SK-N-SH treated with all-trans-retinoic acid at 6 μM for 48 hours (cell line): ENCODE measurements around the gene RIC1.

Source experiments
- ATAC-seq: fragments of 200-7000 bp; cut with Tn5 transposase; 3 replicates; pipeline ENCODE4 v1.9.1; 2020; ENCODE audit warnings: mild to moderate bottlenecking, moderate library complexity
- ARNTL ChIP-seq: fragments of 450-650 bp; formaldehyde crosslinking; IDR thresholded peaks from 2 replicates; pipeline ENCODE4 v1.5.0; 2020; ENCODE audit warnings: low read depth, mild to moderate bottlenecking, moderate library complexity, borderline replicate concordance
- BACH2 ChIP-seq: fragments of 250-450 bp; sonication (Bioruptor Pico); IDR thresholded peaks from 2 replicates; pipeline ENCODE4 v1.9.0; 2021; ENCODE audit warnings: mild to moderate bottlenecking, borderline replicate concordance
- CSDC2 ChIP-seq: fragments of 250-450 bp; sonication (Bioruptor Pico); IDR thresholded peaks from 2 replicates; pipeline ENCODE4 v1.5.0; 2020; ENCODE audit warnings: mild to moderate bottlenecking, moderate library complexity
- ESRRG ChIP-seq: fragments of 250-450 bp; sonication (Bioruptor Pico); IDR thresholded peaks from 2 replicates; pipeline ENCODE4 v1.6.1; 2021; ENCODE audit warnings: mild to moderate bottlenecking
- GLIS3 ChIP-seq: fragments of 250-450 bp; sonication (Bioruptor Pico); IDR thresholded peaks from 2 replicates; pipeline ENCODE4 v1.5.0; 2020; ENCODE audit warnings: mild to moderate bottlenecking, moderate library complexity
- OSR1 ChIP-seq: fragments of 250-450 bp; sonication (Bioruptor Pico); IDR thresholded peaks from 2 replicates; pipeline ENCODE4 v1.8.0; 2022; ENCODE audit warnings: moderate library complexity, mild to moderate bottlenecking, inconsistent platforms
- PPARA ChIP-seq: fragments of 250-450 bp; sonication (Bioruptor Pico); IDR thresholded peaks from 2 replicates; pipeline ENCODE4 v1.5.0; 2020; ENCODE audit warnings: mild to moderate bottlenecking, borderline replicate concordance
- RARB ChIP-seq: fragments of 250-450 bp; sonication (Bioruptor Pico); IDR thresholded peaks from 2 replicates; pipeline ENCODE4 v1.8.0; 2021; ENCODE audit warnings: mild to moderate bottlenecking, moderate library complexity
- SNAI2 ChIP-seq: fragments of 250-450 bp; sonication (Bioruptor Pico); IDR thresholded peaks from 2 replicates; pipeline ENCODE4 v1.5.0; 2020; ENCODE audit warnings: mild to moderate bottlenecking, moderate library complexity
- TCF4 ChIP-seq: fragments of 250-450 bp; sonication (Bioruptor Pico); IDR thresholded peaks from 2 replicates; pipeline ENCODE4 v1.8.0; 2021; ENCODE audit warnings: mild to moderate bottlenecking, moderate library complexity, borderline replicate concordance
- TOX ChIP-seq: fragments of 250-450 bp; sonication (Bioruptor Pico); IDR thresholded peaks from 2 replicates; pipeline ENCODE4 v1.8.0; 2021; ENCODE audit warnings: mild to moderate bottlenecking, moderate library complexity, borderline replicate concordance
- ZC3H10 ChIP-seq: fragments of 250-450 bp; sonication (Bioruptor Pico); IDR thresholded peaks from 2 replicates; pipeline ENCODE4 v1.5.1; 2021; ENCODE audit warnings: mild to moderate bottlenecking, moderate library complexity
- ZFP3 ChIP-seq: fragments of 250-450 bp; sonication (Bioruptor Pico); IDR thresholded peaks from 2 replicates; pipeline ENCODE4 v1.5.0; 2020; ENCODE audit warnings: mild to moderate bottlenecking, moderate library complexity
- ZFP30 ChIP-seq: fragments of 450-650 bp; formaldehyde crosslinking; IDR thresholded peaks from 2 replicates; pipeline ENCODE4 v1.5.0; 2022; ENCODE audit warnings: mild to moderate bottlenecking, moderate library complexity
- ZNF565 ChIP-seq: fragments of 450-650 bp; formaldehyde crosslinking; conservative IDR thresholded peaks from 2 replicates; pipeline ENCODE4 v1.5.0; 2020; ENCODE audit warnings: low read depth, mild to moderate bottlenecking, moderate library complexity
- ZNF70 ChIP-seq: fragments of 450-650 bp; formaldehyde crosslinking; IDR thresholded peaks from 2 replicates; pipeline ENCODE4 v1.5.0; 2020; ENCODE audit warnings: mild to moderate bottlenecking, moderate library complexity
- ZNF8 ChIP-seq: fragments of 450-650 bp; formaldehyde crosslinking; IDR thresholded peaks from 2 replicates; pipeline ENCODE4 v1.5.0; 2020; ENCODE audit warnings: mild to moderate bottlenecking, moderate library complexity
- TF ChIP-seq, protein P1 (sequence below): fragments of 250-450 bp; sonication (Bioruptor Pico); IDR thresholded peaks from 2 replicates; pipeline ENCODE4 v1.5.0; 2020; ENCODE audit warnings: mild to moderate bottlenecking, moderate library complexity
- TF ChIP-seq, protein P2 (sequence below): fragments of 250-450 bp; sonication (Bioruptor Pico); IDR thresholded peaks from 2 replicates; pipeline ENCODE4 v1.5.1; 2021; ENCODE audit warnings: mild to moderate bottlenecking, moderate library complexity
- TF ChIP-seq, protein P3 (sequence below): fragments of 250-450 bp; sonication (Bioruptor Pico); IDR thresholded peaks from 2 replicates; pipeline ENCODE4 v1.8.0; 2021; ENCODE audit warnings: low read depth, mild to moderate bottlenecking, moderate library complexity, borderline replicate concordance
- TF ChIP-seq, protein P4 (sequence below): fragments of 250-450 bp; sonication (Bioruptor Pico); IDR thresholded peaks from 2 replicates; pipeline ENCODE4 v1.5.1; 2020; ENCODE audit warnings: low read depth, mild to moderate bottlenecking, moderate library complexity

The RIC1 gene

DNA sequence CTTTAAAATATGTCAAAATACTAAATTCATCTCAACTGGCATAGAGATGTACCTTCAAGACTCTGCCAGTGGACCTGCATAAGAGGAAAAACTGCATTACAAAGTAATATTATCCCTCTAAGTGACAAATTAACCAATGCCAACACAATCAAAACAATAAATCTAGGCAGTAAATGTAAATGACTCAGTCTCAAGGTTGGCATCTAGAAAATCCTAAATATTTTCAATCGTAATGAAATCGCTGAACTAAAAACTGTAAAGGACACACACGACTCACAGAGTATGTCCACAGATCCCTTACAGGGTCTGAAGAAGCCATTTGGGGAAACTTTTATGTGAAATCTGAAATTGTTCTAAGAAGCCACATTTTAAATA is 172.8 kb downstream of the RIC1 start:
- no peak for ATAC-seq
- no peak for TF ChIP-seq RARB (CRISPR knock-in tag)
- TF ChIP-seq, protein P1, sequence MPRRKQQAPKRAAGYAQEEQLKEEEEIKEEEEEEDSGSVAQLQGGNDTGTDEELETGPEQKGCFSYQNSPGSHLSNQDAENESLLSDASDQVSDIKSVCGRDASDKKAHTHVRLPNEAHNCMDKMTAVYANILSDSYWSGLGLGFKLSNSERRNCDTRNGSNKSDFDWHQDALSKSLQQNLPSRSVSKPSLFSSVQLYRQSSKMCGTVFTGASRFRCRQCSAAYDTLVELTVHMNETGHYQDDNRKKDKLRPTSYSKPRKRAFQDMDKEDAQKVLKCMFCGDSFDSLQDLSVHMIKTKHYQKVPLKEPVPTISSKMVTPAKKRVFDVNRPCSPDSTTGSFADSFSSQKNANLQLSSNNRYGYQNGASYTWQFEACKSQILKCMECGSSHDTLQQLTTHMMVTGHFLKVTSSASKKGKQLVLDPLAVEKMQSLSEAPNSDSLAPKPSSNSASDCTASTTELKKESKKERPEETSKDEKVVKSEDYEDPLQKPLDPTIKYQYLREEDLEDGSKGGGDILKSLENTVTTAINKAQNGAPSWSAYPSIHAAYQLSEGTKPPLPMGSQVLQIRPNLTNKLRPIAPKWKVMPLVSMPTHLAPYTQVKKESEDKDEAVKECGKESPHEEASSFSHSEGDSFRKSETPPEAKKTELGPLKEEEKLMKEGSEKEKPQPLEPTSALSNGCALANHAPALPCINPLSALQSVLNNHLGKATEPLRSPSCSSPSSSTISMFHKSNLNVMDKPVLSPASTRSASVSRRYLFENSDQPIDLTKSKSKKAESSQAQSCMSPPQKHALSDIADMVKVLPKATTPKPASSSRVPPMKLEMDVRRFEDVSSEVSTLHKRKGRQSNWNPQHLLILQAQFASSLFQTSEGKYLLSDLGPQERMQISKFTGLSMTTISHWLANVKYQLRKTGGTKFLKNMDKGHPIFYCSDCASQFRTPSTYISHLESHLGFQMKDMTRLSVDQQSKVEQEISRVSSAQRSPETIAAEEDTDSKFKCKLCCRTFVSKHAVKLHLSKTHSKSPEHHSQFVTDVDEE (CRISPR knock-in tag), result no peak
- no peak for TF ChIP-seq ZNF70
- TF ChIP-seq ZNF565 (CRISPR knock-in tag), result no peak
- TF ChIP-seq, protein P2, sequence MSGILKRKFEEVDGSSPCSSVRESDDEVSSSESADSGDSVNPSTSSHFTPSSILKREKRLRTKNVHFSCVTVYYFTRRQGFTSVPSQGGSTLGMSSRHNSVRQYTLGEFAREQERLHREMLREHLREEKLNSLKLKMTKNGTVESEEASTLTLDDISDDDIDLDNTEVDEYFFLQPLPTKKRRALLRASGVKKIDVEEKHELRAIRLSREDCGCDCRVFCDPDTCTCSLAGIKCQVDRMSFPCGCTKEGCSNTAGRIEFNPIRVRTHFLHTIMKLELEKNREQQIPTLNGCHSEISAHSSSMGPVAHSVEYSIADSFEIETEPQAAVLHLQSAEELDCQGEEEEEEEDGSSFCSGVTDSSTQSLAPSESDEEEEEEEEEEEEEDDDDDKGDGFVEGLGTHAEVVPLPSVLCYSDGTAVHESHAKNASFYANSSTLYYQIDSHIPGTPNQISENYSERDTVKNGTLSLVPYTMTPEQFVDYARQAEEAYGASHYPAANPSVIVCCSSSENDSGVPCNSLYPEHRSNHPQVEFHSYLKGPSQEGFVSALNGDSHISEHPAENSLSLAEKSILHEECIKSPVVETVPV (CRISPR knock-in tag), result no peak

DNA sequence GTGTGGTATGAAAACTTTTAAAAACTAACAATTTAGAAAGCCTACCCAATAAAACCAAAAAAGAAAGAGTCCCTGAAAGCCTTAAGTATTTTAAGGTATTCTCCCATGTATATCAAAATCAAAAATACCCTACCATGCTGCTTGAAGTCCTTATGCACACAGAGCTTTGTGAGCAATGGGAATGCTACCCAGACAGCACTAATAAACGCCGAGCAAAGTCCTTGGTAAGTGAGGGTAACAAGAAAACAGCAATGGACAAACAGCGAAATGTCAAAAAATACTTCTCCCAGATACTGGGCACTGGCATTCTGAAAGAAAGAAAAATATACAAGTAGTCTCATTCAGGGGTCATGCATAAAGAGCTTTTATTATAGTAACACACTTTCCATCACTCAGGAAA is 176.6 kb downstream of the RIC1 start:
- TF ChIP-seq OSR1 (CRISPR knock-in tag) (no peak), ESRRG (no peak), ZFP3 (no peak), BACH2 (no peak), PPARA (CRISPR knock-in tag) (no peak), ZFP30 (no peak), ZNF565 (CRISPR knock-in tag) (no peak), ZNF70 (no peak), CSDC2 (CRISPR knock-in tag) (no peak), ZNF8 (CRISPR knock-in tag) (no peak), GLIS3 (no peak), TOX (no peak), TCF4 (CRISPR knock-in tag) (no peak), ZC3H10 (CRISPR knock-in tag) (no peak)
- TF ChIP-seq, protein P3, sequence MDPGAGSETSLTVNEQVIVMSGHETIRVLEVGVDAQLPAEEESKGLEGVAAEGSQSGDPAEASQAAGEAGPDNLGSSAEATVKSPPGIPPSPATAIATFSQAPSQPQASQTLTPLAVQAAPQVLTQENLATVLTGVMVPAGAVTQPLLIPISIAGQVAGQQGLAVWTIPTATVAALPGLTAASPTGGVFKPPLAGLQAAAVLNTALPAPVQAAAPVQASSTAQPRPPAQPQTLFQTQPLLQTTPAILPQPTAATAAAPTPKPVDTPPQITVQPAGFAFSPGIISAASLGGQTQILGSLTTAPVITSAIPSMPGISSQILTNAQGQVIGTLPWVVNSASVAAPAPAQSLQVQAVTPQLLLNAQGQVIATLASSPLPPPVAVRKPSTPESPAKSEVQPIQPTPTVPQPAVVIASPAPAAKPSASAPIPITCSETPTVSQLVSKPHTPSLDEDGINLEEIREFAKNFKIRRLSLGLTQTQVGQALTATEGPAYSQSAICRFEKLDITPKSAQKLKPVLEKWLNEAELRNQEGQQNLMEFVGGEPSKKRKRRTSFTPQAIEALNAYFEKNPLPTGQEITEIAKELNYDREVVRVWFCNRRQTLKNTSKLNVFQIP (CRISPR knock-in tag), result no peak
- TF ChIP-seq, protein P2 (CRISPR knock-in tag), result no peak
- TF ChIP-seq, protein P4, sequence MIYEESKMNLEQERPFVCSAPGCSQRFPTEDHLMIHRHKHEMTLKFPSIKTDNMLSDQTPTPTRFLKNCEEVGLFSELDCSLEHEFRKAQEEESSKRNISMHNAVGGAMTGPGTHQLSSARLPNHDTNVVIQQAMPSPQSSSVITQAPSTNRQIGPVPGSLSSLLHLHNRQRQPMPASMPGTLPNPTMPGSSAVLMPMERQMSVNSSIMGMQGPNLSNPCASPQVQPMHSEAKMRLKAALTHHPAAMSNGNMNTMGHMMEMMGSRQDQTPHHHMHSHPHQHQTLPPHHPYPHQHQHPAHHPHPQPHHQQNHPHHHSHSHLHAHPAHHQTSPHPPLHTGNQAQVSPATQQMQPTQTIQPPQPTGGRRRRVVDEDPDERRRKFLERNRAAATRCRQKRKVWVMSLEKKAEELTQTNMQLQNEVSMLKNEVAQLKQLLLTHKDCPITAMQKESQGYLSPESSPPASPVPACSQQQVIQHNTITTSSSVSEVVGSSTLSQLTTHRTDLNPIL (CRISPR knock-in tag), result no peak
- ATAC-seq, result no peak

DNA sequence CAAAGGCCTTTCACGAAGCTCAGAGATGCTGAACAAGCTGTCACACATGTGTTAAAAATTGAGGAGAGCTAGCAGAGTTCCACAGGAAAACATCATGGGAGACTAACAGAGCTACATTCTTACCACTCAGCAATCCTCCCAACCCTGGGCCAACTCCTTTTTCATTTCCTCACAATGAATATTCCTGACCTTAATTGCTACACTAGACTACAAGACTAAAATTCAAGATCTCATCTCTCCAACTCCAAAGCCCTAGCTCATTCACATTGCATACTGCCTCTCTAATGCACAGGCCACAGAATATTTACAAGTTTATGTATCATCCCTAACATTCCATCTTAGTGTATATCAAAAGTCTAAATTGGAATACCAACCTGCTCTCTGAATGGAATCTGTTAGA is 182.8 kb downstream of the RIC1 start:
- no peak for TF ChIP-seq ZFP30
- TF ChIP-seq ZFP3, result no peak
- no peak for TF ChIP-seq ZC3H10 (CRISPR knock-in tag)
- no peak for TF ChIP-seq ZNF70
- TF ChIP-seq ARNTL (CRISPR knock-in tag), result no peak
- TF ChIP-seq GLIS3, result no peak
- no peak for TF ChIP-seq PPARA (CRISPR knock-in tag)
- no peak for TF ChIP-seq BACH2
- no peak for TF ChIP-seq TOX
- TF ChIP-seq OSR1 (CRISPR knock-in tag), result no peak
- TF ChIP-seq ZNF565 (CRISPR knock-in tag), result no peak
- no peak for TF ChIP-seq SNAI2
- TF ChIP-seq ESRRG, result no peak
- TF ChIP-seq, protein P3 (CRISPR knock-in tag), result no peak
- ATAC-seq, result no peak
